ENCODE results near the gene SYNGR2. TPM values are rescaled to one million over a fixed set of nuclear protein-coding genes. Genes with fewer than 3 reads are reported as not detected.

SYNGR2 gene
- total and polyA plus RNA-seq, 9 of the 15 experiments (the other 6 are each of a cell fraction or from before 2014, with no cell fraction given), result 1.4 to 173 (median 87.8) TPM

- TF ChIP-seq PBX2 (CRISPR knock-in tag; IDR thresholded peaks at IDR 0.05; ENCODE audit: low read depth) (no peak), PBX2 (tag; conservative IDR thresholded peaks at IDR 0.05; ENCODE audit: low read depth) (peak; percentile 69), STAT6 (CRISPR knock-in tag; IDR thresholded peaks at IDR 0.05) (no peak), ZNF253 (CRISPR knock-in tag; conservative IDR thresholded peaks at IDR 0.05) (no peak), TSC22D4 (tag; IDR thresholded peaks at IDR 0.05) (no peak), CBX3 (IDR thresholded peaks at IDR 0.05; ENCODE audit: borderline replicate concordance in 1 of 2, low read length in 2 of 2) (peak in 1 of 2 experiments; percentile 34; a peak in 1 of 3 replicates), SMARCA4 (IDR thresholded peaks at IDR 0.05) (peak; percentile 34; the same call in 1 of the 2 replicates), LCOR (CRISPR knock-in tag; IDR thresholded peaks at IDR 0.05) (peak; percentile 100), NR4A1 (CRISPR knock-in tag; IDR thresholded peaks at IDR 0.05) (peak; percentile 85; the same call in 1 of the 2 replicates), NR4A1 (tag; IDR thresholded peaks at IDR 0.05) (no peak), ZHX1 (conservative IDR thresholded peaks at IDR 0.05; ENCODE audit: low read length) (no peak), CBFA2T3 (IDR thresholded peaks at IDR 0.05) (no peak), ZNF224 (CRISPR knock-in tag; IDR thresholded peaks at IDR 0.05) (no peak; the same call in 1 of the 2 replicates), ZBTB11 (CRISPR knock-in tag; IDR thresholded peaks at IDR 0.05) (peak in 1 of 3 experiments; percentile 25; a peak in 1 of 6 replicates)
Measured at GRCh38 chr17:78186692-78187595, 18.6 kb downstream of the SYNGR2 start, which contains the start of the genes AFMID and TK1 (continued).

All from K562 (cell line).